Hematopoietic multipotent progenitor cell treated with erythropoietin and hydrocortisone succinate and interleukin-3 and kit ligand, for 17 days (in vitro differentiated cells): Measurements from ENCODE around the gene CADM2.
"Not testable (repeated sequence)": the region's sequence is repeated elsewhere in the genome, so short reads cannot be mapped to it uniquely, and the experiment has no call there.

Source experiments
- DNase-seq: peaks from one replicate; pipeline ENCODE4 v3.0.0-alpha.2; 2015; ENCODE audit warnings: low spot score

Gene CADM2

DNA sequence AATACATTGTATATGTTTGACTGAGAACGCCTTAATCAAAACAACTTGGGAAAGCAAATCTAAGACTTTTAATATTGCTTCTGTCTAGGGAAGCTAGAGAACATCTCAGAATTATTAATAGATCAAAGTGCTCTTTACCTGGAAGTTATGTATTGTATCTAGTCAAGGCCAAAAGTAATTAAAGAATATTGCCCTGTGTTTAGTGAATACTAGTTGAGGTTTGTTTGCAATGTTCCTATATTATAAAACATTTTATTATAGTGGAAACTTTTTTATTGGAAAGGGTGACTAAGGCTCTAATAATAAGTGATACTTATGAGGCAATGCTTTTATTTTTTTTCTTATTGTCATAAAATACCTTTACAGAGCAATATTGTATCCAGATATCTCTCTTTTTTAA, 118.2 kb downstream of the CADM2 start:
- DNase-seq: no peak

DNA sequence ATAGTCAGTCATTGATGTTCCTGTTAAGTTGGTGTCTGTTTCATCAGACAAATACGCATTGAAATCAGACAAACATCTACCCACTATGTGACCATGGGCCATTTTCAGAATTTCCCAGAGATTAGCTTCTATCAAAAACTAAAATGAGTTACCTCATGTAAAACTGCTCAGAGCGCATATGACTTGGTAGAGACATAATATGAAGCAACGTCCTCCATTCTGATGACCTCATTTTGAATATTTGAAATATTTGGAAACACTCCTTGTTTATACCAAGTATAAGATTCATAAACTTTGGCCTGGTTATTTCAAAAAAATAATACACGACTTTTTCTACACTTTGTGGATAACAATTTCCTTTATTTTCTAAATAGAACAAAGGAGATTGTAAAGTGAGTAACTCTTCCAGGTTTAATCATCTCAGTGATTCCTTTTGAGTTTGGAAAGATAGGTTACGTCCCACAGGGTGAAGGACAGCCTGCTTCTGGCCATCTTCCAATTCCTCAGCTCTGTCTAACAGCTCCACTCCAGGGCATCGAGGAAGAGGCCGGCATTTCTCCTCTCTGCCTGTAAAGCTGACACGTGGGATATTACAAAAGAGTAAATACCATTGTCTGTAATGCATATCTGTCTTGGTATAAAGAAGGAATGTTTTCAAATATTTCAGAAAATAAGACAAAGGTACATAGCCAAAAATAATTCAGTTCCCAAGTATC, 122.6 kb downstream of the CADM2 start:
- no peak for DNase-seq

DNA sequence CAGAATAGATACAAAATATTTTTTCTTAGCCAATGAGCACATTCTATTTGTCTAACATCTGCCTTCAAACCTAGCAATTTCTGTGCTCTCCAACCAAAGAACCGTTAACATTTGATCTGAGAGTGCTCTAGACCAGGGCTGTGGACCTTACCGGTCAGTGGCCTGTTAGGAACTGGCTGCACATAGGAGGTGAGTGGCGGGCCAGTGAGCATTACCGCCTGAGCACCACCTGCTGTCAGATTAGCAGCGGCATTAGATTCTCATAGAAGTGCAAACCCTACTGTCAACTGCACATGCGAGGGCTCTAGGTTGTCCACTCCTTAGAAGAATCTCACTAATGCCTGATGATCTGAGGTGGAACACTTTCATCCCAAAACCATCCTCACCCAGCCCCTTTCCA, 131.7 kb downstream of the CADM2 start:
- DNase-seq: no peak

DNA sequence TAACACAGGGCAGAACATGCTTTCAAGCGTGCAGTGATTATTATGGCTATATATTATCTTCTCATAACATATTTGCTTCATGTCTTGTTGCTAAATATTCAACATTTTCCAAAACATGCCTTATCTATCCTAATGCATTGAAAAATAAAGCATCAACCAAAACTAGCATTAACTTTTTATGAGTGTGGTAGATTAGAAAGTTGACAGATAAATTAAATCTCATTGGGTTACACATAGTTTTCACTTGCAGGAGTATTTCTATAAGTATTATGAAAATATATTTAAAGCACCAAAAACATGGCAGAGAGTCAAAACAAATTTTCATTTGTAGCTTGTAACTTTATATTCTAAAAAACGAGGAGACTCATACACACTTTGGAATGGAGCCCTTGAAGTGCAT, 141.5 kb downstream of the CADM2 start:
- DNase-seq: no peak

DNA sequence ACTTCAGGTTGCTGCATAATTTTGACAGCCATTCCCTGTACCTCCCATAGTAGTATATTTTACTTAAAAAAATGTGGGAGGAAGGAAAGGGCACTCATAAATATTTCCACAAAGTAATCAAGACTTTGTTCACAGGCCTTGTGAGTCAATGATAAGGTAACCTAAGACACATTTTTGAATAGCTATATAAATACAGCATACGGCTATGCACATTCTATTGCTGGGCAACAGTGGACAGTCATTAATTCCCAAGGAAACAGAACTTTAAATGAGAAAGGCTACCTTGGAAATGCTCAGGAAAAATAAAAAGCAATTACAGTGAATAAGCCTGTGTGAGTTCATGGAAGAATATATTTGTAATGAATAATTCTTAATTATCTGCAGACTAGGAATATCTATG, 144.0 kb downstream of the CADM2 start:
- DNase-seq: no peak

DNA sequence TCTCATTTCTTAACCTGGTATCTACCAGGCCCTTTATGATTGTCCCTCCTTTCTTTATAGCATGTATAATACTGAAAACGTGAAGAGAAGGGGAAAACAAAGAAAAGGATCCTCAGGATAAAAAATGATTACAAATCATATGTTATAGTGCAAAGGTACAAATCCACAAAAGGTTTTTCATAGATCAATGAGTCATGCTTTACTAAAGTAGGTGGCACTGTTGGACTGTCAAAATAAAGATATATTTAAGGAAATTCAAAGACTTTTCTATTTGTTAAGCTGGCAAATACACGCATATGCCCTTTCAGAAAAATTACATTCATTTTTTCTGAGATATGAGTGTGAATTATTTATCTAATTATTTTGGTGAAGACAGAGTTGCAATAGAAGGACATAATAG, 151.6 kb downstream of the CADM2 start:
- no peak for DNase-seq

DNA sequence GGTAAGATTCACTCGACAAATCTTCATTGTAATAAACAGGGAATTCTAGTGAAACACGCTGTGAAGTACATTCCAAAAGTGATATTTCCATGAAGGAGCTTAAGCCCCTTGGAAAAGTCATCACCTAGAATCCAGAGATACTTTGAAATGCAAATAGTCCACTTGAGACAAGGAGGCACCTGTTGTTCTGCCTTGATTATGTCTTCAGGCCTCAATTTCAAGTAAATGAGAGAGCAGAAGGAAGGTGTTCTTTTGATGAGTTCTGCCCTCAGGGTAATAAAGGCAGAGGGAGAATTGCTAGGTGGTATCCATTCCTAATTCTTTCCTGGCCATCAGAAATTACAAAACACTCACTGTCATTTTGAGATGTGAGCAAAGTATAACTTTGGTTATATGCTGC, 162.1 kb downstream of the CADM2 start:
- no peak for DNase-seq

DNA sequence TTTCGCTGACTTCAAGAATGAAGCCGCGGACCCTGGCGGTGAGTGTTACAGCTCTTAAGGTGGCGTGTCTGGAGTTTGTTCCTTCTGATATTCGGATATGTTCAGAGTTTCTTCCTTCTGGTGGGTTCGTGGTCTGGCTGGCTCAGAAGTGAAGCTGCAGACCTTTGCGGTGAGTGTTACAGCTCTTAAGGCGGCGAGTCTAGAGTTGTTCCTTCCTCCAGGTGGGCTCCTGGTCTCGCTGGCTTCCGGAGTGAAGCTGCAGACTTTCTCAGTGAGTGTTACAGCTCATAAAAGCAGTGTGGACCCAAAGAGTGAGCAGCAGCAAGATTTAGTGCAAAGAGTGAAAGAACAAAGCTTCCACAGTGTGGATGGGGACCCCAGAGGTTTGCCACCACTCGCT, 174.1 kb downstream of the CADM2 start:
- not testable (repeated sequence) for DNase-seq

DNA sequence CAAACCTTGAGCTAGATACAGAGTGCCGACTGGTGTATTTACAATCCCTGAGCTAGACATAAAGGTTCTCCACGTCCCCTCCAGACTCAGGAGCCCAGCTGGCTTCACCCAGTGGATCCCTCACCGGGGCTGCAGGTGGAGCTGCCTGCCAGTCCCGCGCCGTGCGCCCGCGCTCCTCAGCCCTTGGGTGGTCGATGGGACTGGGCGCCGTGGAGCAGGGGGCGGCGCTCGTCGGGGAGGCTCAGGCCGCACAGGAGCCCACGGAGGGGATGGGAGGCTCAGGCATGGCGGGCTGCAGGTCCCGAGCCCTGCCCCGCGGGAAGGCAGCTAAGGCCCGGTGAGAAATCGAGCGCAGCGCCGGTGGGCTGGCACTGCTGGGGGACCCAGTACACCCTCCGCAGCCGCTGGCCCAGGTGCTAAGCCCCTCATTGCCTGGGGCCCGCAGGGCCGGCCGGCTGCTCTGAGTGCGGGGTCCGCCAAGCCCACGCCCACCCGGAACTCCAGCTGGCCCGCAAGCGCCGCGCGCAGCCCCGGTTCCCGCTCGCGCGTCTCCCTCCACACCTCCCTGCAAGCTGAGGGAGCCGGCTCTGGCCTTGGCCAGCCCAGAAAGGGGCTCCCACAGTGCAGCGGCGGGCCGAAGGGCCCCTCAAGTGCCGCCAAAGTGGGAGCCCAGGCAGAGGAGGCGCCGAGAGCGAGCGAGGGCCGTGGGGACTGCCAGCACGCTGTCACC, 175.1 kb downstream of the CADM2 start:
- not testable (repeated sequence) for DNase-seq

DNA sequence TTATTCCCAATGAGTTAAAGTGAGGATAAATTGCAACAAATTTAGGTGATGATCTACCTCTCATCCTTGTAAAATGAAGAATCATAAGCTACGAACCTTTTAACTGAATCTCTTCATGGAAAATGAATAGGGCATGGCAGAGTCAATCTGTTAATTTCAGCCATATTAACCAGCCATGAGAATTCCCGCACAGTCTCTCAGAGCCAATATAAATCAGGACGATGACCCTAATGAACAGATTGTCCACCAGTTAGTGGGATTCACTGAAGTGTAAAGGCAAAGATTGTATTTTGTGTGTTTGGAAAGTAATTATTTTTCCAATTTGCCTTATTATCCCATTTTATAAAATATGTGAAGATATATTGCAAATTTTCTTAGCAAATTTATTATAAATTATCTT, 183.8 kb downstream of the CADM2 start:
- DNase-seq: no peak

DNA sequence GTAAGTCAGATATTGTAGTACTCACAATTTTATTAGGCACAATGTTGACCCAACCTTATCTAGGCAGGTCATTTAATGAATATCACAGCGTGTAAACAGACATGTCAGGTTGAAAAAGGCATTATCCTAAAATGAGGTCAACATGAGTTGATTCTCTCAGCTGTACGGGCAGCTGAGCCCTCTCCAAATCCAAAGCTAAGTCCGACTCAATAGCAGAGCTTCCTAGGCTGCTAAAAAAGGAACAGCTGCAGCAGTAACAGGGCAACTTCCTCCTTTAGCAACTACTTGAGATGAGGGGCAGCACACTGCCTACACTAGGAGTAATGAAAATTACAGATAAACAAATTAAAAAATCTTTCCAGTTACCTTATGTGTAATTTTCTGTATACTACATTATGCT, 189.2 kb downstream of the CADM2 start:
- no peak for DNase-seq

DNA sequence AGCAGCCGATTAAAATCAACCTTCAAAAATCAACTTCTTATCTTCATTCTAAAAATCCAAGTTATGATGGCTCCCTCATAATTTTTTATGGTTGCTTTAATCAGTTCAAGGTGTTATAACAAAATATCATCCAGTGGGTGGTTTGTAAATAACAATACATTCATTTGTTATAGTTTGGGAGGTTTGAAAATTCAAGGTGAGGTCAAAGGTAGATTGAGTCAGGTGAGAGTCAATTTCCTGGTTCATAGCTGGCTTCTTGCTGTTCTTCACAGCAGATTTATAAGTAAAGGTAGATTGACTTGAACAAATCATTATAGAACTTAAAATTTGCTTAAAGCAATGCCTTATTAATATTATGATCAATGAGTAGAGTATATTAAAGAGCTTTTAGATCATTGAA, 192.8 kb downstream of the CADM2 start:
- no peak for DNase-seq

DNA sequence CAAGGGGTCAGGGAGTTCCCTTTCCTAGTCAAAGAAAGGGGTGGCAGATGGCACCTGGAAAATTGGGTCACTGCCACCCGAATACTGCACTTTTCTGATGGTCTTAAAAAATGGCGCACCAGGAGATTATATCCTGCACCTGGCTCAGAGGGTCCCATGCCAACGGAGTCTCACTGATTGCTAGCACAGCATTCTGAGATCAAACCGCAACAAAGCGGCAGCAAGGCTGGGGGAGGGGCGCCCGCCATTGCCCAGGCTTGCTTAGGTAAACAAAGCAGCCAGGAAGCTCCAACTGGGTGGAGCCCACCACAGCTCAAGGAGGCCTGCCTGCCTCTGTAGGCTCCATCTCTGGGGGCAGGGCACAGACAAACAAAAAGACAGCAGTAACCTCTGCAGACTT, 194.5 kb downstream of the CADM2 start:
- not testable (repeated sequence) for DNase-seq

DNA sequence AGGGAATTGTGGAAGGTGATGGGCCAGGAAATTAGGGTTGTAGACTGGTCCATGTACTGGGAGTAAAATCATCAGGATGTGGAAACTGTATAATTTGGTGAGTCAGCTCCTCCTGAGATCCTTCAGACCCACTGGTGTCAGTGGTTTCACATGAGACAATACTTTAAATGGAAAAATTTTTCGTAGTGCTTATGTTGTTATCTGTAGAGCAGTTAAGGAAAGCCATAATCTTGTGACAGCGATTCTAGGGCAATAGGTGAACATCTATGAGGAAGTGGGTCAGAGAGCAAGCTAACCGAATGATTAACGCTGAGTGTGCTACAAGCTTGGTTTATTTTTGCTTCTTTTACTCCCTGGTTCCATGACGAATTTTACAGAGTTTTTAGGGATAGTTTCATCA, 200.6 kb downstream of the CADM2 start:
- no peak for DNase-seq

DNA sequence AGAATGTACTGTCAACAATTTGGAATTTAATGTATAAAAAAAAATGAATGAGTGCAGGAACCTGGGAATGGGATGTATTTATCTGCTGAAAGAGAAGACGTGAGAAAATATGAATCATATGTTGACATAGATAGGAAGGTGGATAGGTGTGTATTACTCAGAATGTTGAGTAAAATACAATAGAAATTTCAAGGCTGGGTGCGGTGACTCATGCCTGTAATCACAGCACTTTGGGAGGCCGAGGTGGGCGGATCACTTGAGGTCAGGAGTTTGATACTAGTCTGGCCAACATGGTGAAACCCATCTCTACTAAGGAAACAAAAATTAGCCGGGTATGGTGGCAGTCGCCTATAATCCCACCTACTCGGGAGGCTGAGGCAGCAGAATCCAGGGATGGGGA, 202.8 kb downstream of the CADM2 start:
- DNase-seq: no peak

DNA sequence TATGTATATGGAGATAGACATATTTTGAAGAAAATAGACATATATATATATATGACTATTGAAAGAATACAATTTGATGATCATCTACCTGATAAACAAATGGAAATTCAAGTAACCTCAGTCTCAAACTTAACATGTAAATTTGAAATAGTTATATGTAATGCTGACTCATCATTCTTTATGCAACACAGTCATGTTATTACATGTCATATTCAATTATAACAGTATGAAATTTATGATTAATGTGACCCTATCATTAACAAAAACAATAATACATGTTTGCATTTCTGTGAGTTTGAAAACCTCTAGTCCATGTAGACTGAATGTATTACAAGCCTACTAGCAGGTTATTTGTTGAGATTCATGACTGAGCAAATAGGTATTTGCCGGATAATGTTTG, 204.1 kb downstream of the CADM2 start:
- no peak for DNase-seq

DNA sequence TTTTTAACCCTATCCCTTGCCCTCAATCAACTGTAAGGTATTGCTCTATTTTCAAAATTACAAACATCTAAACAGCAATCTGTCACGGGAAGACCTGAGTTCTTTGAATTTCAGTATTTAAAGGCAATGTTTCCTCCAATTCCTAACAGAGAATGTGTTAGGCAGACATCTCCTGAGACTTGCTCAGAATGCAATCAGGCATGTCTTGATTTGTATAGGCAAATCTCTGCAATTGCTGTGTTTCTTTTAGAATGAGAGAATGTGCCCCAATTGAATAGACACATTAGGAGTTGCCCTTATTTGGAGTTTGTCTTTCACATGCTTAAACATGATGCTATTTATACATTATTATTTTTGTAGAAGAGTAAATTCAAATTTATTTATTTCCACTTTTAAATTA, 205.6 kb downstream of the CADM2 start:
- DNase-seq: no peak

DNA sequence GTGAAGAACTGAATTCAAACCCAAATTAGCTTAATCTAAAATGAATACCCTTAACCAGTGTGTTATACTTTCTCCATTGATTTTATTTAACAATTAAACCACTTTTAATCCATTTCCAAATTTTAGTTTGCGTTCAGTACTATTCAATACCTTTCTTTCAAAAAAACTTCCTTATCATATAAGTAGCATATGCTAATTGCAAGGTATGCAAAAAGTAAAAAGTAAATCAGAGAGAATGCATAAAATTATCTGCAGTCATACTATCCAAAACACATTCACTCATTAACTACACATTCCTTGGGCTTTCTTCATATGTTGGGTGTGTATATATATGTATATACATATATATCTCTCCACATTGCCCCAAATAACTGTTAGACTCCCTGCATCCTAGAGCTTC, 208.8 kb downstream of the CADM2 start:
- no peak for DNase-seq

DNA sequence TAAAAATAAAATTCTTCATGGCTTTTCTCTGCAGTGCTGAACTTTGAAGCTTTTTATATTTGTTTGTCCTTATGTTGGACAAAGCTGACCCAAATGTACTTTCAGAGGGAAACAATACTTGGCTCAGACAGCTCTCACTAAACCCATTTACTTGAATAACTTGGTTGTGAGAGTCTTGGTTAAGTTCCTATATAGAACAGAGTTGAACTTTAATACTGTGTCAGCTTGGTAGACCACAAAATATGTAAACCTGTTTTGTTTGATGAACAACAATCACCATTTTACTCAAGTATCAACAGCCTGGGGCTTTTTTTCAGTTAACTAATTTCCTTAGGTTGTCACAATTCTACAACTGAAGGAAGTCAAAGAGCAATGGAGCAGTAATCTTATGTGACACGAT, 211.9 kb downstream of the CADM2 start:
- DNase-seq: no peak

DNA sequence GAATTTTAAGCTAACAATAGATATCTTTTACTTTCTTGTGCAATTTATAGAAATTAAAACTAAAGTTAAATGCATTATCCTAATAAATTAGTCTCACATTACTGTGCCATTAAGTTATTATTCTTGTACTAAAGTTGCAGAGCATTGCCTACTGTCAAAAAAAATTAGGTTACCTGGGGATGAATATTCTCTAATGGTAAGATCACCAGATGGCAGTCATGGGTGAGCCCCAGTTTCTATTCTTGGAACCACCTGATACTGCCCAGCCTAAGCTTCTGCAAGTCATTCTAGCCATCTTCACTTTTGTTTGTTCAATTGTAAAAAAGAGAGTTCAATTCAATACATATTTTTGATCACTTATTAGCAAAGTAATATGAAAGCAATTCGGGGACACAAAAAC, 213.2 kb downstream of the CADM2 start:
- no peak for DNase-seq

DNA sequence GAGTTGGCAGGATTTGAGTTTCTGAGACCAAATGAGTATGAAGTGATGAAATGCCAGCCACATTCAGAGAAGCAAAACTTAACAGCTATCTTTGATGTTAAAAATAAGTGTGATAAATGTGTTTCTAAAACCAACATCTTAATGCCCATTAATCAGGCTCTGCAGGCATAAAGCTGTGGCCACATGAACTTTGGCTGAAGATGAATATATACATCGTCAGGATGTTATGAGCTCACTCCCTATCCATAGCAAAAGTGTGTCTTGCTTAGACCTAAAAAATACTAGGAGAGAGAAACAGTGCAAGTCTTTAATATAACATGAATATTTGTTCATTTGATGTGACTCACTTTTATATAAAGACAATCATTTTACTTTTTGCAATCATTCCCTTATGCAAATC, 218.0 kb downstream of the CADM2 start:
- DNase-seq: no peak

DNA sequence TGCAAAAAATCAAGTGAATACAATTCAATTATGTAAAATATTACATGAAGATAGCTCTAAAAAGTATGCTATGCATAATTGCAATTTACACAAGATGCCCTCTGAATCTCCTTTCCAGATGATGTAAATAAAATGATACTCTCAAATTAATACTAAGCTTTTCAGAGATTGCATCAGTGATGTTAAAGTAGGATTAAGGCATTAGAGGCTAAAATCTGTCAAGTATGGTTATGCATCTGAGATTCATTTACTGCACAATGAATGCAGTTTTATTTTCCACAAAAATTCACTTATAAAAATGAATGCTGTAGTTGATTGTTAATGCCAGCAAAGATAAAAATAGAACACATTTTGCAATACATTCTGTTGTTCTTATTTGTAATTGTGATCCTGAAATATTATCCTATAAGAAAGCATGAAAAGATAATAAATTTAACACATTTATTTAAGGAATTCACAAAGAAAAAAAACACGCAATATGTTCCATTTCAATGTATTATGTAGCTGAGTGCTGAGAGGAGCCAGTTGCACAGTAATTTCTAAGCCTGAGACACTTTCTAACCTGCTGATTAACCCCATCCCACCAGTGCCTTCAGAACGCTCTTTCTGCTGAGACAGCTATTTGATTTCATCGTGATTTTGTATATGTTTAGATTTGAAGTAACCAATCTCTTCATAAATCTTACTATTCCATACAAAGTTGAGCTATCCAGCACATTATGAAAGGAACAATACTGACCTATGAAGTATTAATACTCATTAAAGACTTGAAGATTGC, 224.4 kb downstream of the CADM2 start:
- DNase-seq: no peak

DNA sequence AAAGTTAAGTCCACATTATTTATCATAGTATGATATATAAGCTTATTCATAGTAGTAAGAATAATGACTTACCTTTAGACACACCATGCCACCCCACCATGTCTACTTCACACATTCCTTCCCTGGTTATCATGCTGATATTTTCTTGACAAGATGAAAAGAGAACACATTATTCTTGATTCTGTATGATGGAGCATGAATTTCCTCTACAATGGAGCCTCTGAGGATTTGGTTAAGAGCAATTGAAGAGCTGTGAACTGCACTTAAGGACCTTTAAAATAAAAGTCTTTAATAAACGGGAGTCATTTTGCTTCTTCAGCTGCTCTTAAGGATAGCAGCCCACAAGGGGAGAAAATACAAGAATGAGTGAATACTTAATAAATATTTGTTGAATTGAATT, 226.7 kb downstream of the CADM2 start:
- DNase-seq: no peak
